ENCODE data around the gene PCBP3.

DNA sequence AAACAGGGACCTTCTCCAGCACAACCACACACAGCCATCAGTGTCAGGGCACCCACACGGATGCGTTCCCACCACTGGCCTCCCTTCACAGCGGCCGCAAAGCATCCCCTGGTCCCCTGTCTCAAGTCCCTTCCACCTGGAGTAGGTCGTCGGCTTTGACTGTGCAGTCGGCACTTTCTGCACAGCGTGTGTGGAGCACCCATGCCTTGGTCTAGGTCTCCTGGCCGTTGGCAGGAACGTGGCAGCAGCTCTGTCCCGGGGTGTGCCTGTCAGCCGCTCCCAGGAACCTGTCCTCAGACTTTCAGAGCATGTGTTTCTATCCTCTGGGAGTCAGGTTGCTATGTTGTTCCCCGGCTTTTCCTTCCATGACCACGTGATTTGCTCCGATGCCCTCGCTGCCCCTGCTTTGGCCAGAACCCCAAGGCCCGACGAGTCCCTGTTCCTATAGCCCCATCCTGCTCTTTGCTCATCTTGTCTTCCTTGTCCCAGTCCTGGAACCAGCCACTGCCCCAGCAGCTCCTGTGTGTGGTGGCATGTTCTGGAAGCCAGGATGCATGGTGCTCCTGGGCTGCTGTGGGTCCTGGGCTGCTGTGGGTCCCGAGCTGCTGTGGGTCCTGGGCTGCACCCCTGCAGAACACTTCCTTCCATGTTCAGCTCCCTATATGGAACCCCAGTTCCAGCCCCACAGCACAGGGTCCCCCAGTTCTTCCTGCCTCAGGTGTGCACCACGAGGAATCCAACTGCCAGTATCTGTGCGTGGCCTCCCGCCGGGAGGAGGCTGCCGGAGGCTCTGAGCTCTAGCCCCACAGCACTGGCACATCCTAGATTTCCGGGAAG is 253.9 kb downstream of the PCBP3 start:
- TF ChIP-seq, protein P1, sequence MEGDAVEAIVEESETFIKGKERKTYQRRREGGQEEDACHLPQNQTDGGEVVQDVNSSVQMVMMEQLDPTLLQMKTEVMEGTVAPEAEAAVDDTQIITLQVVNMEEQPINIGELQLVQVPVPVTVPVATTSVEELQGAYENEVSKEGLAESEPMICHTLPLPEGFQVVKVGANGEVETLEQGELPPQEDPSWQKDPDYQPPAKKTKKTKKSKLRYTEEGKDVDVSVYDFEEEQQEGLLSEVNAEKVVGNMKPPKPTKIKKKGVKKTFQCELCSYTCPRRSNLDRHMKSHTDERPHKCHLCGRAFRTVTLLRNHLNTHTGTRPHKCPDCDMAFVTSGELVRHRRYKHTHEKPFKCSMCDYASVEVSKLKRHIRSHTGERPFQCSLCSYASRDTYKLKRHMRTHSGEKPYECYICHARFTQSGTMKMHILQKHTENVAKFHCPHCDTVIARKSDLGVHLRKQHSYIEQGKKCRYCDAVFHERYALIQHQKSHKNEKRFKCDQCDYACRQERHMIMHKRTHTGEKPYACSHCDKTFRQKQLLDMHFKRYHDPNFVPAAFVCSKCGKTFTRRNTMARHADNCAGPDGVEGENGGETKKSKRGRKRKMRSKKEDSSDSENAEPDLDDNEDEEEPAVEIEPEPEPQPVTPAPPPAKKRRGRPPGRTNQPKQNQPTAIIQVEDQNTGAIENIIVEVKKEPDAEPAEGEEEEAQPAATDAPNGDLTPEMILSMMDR (IDR thresholded peaks at IDR 0.05) = no peak
- no peak for TF ChIP-seq POLR2A (IDR thresholded peaks at IDR 0.05)
